ENCODE data around the gene FGF7.
"Not testable (repeated sequence)": the region's sequence is repeated elsewhere in the genome, so short reads cannot be mapped to it uniquely, and the experiment has no call there.

The FGF7 gene

DNA sequence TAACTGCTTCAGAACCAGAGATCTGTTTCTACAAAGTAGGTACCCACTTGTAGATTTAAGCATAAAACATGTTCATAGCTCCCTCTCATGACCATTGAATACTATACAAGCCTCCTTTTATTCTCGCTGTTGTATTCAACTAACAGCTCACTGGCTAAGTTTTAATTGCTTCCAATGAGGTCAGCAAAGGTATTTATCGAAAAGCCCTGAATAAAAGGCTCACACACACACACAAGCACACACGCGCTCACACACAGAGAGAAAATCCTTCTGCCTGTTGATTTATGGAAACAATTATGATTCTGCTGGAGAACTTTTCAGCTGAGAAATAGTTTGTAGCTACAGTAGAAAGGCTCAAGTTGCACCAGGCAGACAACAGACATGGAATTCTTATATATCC is at the start of gene FGF7:
Gene FGF7, plus strand, starts transcription at position 222 of the 400 bp plus-strand sequence. CDS start 1,056 bp downstream, outside the sequence.
- Histone ChIP-seq H3K27ac (ENCODE audit: low read depth, low read length) (peak within 1 kb of the TSS; percentile 18), H3K27me3 (ENCODE audit: control insufficient read depth, insufficient read depth, low read length) (no peaks in the 10 kb centered on the region), H3K9ac (ENCODE audit: low read depth, low read length) (no peak within 1 kb of the TSS), H3K9me3 (ENCODE audit: control insufficient read depth, insufficient read depth, low read length) (no peaks in the 10 kb centered on the region), H3K4me3 (ENCODE audit: low read depth, low read length) (no peak within 1 kb of the TSS), H3K36me3 (ENCODE audit: control insufficient read depth, insufficient read depth, low read length) (no peaks in the 10 kb centered on the region), H3K4me1 (ENCODE audit: control insufficient read depth, insufficient read depth, low read length) (peaks cover 24% of the 10 kb centered on the region)

DNA sequence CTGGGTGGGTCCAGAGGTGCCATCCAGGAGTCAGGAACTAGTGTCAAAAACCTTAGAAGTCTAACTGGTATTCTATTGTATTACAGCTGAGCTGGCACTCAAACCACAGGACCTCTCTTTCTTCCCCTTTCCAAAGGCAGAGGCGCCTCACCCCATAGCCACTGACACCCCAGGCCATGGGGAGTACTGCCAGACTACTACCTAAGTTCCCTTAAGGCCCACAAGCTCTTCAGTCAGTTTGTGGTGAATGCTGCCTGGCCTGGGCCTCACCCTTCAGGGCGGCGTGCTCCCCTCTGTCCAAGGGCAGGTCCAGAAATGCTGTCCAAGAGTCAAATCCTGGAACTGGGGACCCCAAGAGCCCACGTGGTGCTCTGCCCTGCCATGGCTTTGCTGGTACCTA is 43.0 kb upstream of the FGF7 start:
- H3K9ac ChIP-seq (ENCODE audit: low read depth, low read length) = no peak overlapping the region

GRCh38 chr15:49380912-49381311 is 42.1 kb upstream of the FGF7 start:
- Histone ChIP-seq H3K9me3 (ENCODE audit: control insufficient read depth, insufficient read depth, low read length) (no peaks in the 10 kb centered on the region), H3K27me3 (ENCODE audit: control insufficient read depth, insufficient read depth, low read length) (no peaks in the 10 kb centered on the region), H3K4me1 (ENCODE audit: control insufficient read depth, insufficient read depth, low read length) (peaks cover 22% of the 10 kb centered on the region)

More for the DNA sequence above, 43.0 kb upstream of the FGF7 start:
- Histone ChIP-seq H3K27ac (ENCODE audit: low read depth, low read length) (no peak overlapping the region), H3K9me3 (ENCODE audit: control insufficient read depth, insufficient read depth, low read length) (no peaks in the 10 kb centered on the region), H3K4me1 (ENCODE audit: control insufficient read depth, insufficient read depth, low read length) (peaks cover 22% of the 10 kb centered on the region), H3K4me3 (ENCODE audit: low read depth, low read length) (no peak overlapping the region), H3K36me3 (ENCODE audit: control insufficient read depth, insufficient read depth, low read length) (no peaks in the 10 kb centered on the region), H3K27me3 (ENCODE audit: control insufficient read depth, insufficient read depth, low read length) (no peaks in the 10 kb centered on the region)

DNA sequence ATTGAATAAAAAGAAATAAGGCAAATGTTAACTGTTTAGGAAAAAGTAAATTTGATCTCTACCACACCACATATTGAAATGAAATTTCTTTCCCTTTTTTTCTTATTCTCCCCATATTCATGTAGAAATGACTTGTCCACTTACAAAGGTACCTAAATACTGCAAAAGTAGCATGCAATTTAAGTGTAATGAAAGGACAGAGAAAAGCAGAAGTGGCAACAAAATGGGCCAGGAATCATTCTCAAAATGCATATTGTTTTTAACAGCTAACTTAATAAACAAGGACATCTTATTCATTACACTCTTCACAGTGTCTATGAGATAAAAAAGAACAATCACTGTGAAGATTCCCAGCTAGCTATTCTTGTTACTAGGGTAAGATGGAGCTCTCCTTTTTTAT is 40.6 kb upstream of the FGF7 start:
- Histone ChIP-seq H3K36me3 (ENCODE audit: control insufficient read depth, insufficient read depth, low read length) (no peaks in the 10 kb centered on the region), H3K4me1 (ENCODE audit: control insufficient read depth, insufficient read depth, low read length) (peaks cover 22% of the 10 kb centered on the region), H3K27ac (ENCODE audit: low read depth, low read length) (no peak overlapping the region), H3K4me3 (ENCODE audit: low read depth, low read length) (no peak overlapping the region), H3K9me3 (ENCODE audit: control insufficient read depth, insufficient read depth, low read length) (no peaks in the 10 kb centered on the region), H3K9ac (ENCODE audit: low read depth, low read length) (no peak overlapping the region), H3K27me3 (ENCODE audit: control insufficient read depth, insufficient read depth, low read length) (no peaks in the 10 kb centered on the region)

More at GRCh38 chr15:49380912-49381311, 42.1 kb upstream of the FGF7 start:
- no peak overlapping the region for H3K4me3 ChIP-seq (ENCODE audit: low read depth, low read length)
- no peak overlapping the region for H3K9ac ChIP-seq (ENCODE audit: low read depth, low read length)
- no peak overlapping the region for H3K27ac ChIP-seq (ENCODE audit: low read depth, low read length)
- no peaks in the 10 kb centered on the region for H3K36me3 ChIP-seq (ENCODE audit: control insufficient read depth, insufficient read depth, low read length)

DNA sequence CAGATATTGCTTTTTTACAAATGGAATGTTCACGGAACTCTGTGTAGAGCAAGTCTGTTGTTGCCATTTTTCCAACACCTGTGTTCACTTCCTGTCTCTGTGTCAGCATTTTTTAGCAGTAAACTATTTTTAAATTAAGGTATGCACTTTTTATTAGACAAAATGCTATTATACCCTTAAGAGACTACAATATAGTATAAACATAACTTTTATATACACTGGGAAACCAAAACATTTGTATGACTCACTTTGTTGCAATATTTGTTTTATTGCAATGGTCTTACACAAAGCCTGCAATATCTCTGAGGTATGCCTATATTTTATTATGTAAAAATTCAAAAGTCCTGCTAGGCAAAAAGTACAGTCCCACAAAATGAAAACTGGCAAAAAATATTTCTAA is 39.8 kb upstream of the FGF7 start:
- no peaks in the 10 kb centered on the region for H3K27me3 ChIP-seq (ENCODE audit: control insufficient read depth, insufficient read depth, low read length)
- H3K9ac ChIP-seq (ENCODE audit: low read depth, low read length) = no peak overlapping the region
- H3K4me3 ChIP-seq (ENCODE audit: low read depth, low read length) = no peak overlapping the region
- no peaks in the 10 kb centered on the region for H3K9me3 ChIP-seq (ENCODE audit: control insufficient read depth, insufficient read depth, low read length)
- no peaks in the 10 kb centered on the region for H3K36me3 ChIP-seq (ENCODE audit: control insufficient read depth, insufficient read depth, low read length)
- peaks cover 22% of the 10 kb centered on the region for H3K4me1 ChIP-seq (ENCODE audit: control insufficient read depth, insufficient read depth, low read length)
- no peak overlapping the region for H3K27ac ChIP-seq (ENCODE audit: low read depth, low read length)

- Histone ChIP-seq H3K9me3 (ENCODE audit: control insufficient read depth, insufficient read depth, low read length) (no peaks in the 10 kb centered on the region), H3K9ac (ENCODE audit: low read depth, low read length) (no peak overlapping the region), H3K4me1 (ENCODE audit: control insufficient read depth, insufficient read depth, low read length) (peaks cover 18% of the 10 kb centered on the region), H3K36me3 (ENCODE audit: control insufficient read depth, insufficient read depth, low read length) (no peaks in the 10 kb centered on the region), H3K4me3 (ENCODE audit: low read depth, low read length) (no peak overlapping the region), H3K27me3 (ENCODE audit: control insufficient read depth, insufficient read depth, low read length) (no peaks in the 10 kb centered on the region), H3K27ac (ENCODE audit: low read depth, low read length) (no peak overlapping the region)
Observed at GRCh38 chr15:49387471-49387870, 35.6 kb upstream of the FGF7 start.

- not testable (repeated sequence) for H3K27ac ChIP-seq (ENCODE audit: low read depth, low read length); H3K9me3 ChIP-seq (ENCODE audit: control insufficient read depth, insufficient read depth, low read length); H3K9ac ChIP-seq (ENCODE audit: low read depth, low read length); H3K36me3 ChIP-seq (ENCODE audit: control insufficient read depth, insufficient read depth, low read length); H3K27me3 ChIP-seq (ENCODE audit: control insufficient read depth, insufficient read depth, low read length); H3K4me1 ChIP-seq (ENCODE audit: control insufficient read depth, insufficient read depth, low read length); H3K4me3 ChIP-seq (ENCODE audit: low read depth, low read length)
Observed at GRCh38 chr15:49402515-49403296, 20.3 kb upstream of the FGF7 start.

DNA sequence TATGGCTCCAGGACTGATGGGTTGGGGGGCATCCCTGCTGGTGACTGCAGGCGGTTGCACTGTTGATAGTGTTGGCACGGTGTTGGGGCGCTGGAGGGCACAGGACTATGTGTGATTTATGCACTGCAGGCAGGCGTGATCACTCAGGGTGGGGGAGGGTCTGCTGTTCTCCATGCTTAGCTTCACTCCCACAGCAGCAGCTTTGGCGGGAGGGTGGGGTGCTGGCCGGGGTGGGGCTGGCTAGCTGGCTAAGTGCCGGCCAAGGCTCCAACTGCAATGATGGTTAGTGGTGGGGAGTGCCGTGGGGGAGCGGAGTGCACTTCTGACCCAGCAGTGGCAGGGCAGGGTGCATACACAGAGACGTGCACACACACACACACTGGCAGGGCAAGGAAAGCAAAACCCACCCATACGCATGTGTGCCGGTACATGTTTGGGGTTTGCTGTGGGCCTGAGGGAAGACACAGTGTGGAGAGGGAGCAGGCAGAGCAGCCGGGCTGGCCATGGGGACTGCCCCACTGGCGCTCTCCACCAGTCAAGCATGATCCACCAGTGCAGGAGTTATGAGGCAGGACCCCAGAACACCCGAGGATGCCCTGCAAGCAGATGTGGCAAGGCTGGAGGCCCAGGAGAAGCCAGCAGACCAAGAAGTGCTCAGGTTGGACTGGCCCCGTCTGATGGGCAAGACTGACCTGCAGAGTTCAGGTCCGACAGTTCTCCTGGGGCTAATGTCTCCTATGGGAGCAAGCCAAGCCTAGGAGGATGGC is 16.5 kb upstream of the FGF7 start:
- Histone ChIP-seq H3K9ac (ENCODE audit: low read depth, low read length) (no peak overlapping the region), H3K9me3 (ENCODE audit: control insufficient read depth, insufficient read depth, low read length) (no peaks in the 10 kb centered on the region), H3K4me1 (ENCODE audit: control insufficient read depth, insufficient read depth, low read length) (no peaks in the 10 kb centered on the region)

GRCh38 chr15:49410641-49411040 is 12.4 kb upstream of the FGF7 start:
- H3K27me3 ChIP-seq (ENCODE audit: control insufficient read depth, insufficient read depth, low read length) = no peaks in the 10 kb centered on the region
- H3K4me3 ChIP-seq (ENCODE audit: low read depth, low read length) = no peak overlapping the region
- H3K36me3 ChIP-seq (ENCODE audit: control insufficient read depth, insufficient read depth, low read length) = no peaks in the 10 kb centered on the region
- H3K9me3 ChIP-seq (ENCODE audit: control insufficient read depth, insufficient read depth, low read length) = no peaks in the 10 kb centered on the region
- no peak overlapping the region for H3K9ac ChIP-seq (ENCODE audit: low read depth, low read length)
- no peaks in the 10 kb centered on the region for H3K4me1 ChIP-seq (ENCODE audit: control insufficient read depth, insufficient read depth, low read length)
- no peak overlapping the region for H3K27ac ChIP-seq (ENCODE audit: low read depth, low read length)

More for the DNA sequence above, 16.5 kb upstream of the FGF7 start:
- Histone ChIP-seq H3K4me3 (ENCODE audit: low read depth, low read length) (no peak overlapping the region), H3K36me3 (ENCODE audit: control insufficient read depth, insufficient read depth, low read length) (no peaks in the 10 kb centered on the region), H3K27ac (ENCODE audit: low read depth, low read length) (no peak overlapping the region), H3K27me3 (ENCODE audit: control insufficient read depth, insufficient read depth, low read length) (no peaks in the 10 kb centered on the region)

- Histone ChIP-seq H3K4me1 (ENCODE audit: control insufficient read depth, insufficient read depth, low read length) (no peaks in the 10 kb centered on the region), H3K4me3 (ENCODE audit: low read depth, low read length) (no peak overlapping the region), H3K9ac (ENCODE audit: low read depth, low read length) (no peak overlapping the region), H3K36me3 (ENCODE audit: control insufficient read depth, insufficient read depth, low read length) (no peaks in the 10 kb centered on the region), H3K27me3 (ENCODE audit: control insufficient read depth, insufficient read depth, low read length) (no peaks in the 10 kb centered on the region), H3K9me3 (ENCODE audit: control insufficient read depth, insufficient read depth, low read length) (no peaks in the 10 kb centered on the region), H3K27ac (ENCODE audit: low read depth, low read length) (no peak overlapping the region)
Observed at GRCh38 chr15:49412797-49413196, 10.2 kb upstream of the FGF7 start.

DNA sequence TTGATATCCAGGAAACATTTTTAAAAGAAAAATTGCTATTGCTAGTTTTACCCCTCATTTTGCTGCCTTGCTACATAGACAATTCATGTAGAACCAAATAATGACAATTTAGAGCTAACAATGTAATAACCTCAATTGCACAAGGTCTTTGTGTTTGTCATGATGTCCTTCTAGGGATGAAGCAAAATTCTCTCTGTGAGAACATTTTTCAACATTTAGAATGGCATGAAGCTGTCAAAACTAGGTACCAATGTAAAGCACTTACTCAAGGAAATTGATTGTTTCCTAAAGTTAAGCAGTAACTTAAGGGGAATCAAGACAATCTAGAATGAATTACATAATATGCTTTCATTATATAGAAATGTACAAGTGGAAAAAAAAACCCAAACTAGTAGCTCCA is 7.9 kb upstream of the FGF7 start:
- H3K9me3 ChIP-seq (ENCODE audit: control insufficient read depth, insufficient read depth, low read length) = no peaks in the 10 kb centered on the region

More for the DNA sequence above, 7.9 kb upstream of the FGF7 start:
- H3K4me3 ChIP-seq (ENCODE audit: low read depth, low read length) = no peak overlapping the region
- no peak overlapping the region for H3K9ac ChIP-seq (ENCODE audit: low read depth, low read length)
- no peaks in the 10 kb centered on the region for H3K36me3 ChIP-seq (ENCODE audit: control insufficient read depth, insufficient read depth, low read length)
- no peaks in the 10 kb centered on the region for H3K4me1 ChIP-seq (ENCODE audit: control insufficient read depth, insufficient read depth, low read length)
- no peak overlapping the region for H3K27ac ChIP-seq (ENCODE audit: low read depth, low read length)
- no peaks in the 10 kb centered on the region for H3K27me3 ChIP-seq (ENCODE audit: control insufficient read depth, insufficient read depth, low read length)
